Hematopoietic multipotent progenitor cell treated with erythropoietin and hydrocortisone succinate and interleukin-3 and kit ligand, for 6 days (in vitro differentiated cells): ENCODE data around the gene SAMD13.
"Not testable (repeated sequence)": the region's sequence is repeated elsewhere in the genome, so short reads cannot be mapped to it uniquely, and the experiment has no call there.

Experiments
- DNase-seq: peaks from one replicate; pipeline ENCODE4 v3.0.0-alpha.2; 2015

SAMD13 gene

DNA sequence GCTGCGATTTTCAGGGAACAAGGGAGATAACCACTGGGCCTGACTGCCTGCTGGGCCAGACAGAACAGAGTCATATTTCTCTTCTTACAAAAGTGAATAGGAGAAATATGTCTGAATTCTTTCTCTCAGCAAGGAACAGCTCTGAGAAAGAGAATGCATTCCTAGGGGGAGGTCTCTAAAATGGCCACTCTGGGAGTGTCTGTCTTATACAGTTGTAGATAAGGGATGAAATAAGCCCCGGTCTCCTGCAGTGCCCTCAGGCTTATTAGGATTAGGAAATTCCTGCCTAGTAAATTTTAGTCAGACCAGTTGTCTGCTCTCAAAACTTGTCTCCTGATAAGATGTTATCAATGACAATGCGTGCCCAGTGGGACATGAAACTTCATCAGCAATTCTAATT, 14.1 kb upstream of the SAMD13 start:
- not testable (repeated sequence) for DNase-seq

DNA sequence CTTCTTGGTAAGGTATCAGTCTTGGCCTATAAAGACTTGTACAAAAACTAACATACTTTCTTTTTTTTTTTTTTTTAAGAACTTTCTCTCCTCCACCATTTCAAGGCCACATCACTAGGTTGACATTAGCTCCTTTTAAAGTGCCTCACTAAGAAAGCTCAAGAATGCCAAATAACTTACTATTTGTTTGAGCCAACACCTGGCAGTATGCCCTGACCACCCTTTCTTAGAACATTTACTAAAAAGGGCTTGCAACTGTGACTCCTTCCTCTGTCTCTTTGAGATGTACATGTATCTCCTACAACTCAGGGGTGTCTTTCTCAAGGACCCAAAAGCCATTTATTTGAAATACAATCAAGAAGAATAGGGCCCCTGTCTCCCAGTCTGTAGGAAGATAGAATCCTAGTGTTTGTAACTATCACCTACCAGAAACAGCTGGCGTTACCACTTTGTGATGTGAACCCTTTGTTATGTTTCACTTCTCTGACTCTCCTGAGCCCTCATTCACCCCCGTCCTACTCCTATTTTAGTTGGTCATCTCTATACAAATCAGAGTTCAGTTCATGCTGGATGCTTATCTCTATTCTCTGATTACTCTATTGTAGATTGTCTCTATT, 12.2 kb upstream of the SAMD13 start:
- DNase-seq, result no peak

DNA sequence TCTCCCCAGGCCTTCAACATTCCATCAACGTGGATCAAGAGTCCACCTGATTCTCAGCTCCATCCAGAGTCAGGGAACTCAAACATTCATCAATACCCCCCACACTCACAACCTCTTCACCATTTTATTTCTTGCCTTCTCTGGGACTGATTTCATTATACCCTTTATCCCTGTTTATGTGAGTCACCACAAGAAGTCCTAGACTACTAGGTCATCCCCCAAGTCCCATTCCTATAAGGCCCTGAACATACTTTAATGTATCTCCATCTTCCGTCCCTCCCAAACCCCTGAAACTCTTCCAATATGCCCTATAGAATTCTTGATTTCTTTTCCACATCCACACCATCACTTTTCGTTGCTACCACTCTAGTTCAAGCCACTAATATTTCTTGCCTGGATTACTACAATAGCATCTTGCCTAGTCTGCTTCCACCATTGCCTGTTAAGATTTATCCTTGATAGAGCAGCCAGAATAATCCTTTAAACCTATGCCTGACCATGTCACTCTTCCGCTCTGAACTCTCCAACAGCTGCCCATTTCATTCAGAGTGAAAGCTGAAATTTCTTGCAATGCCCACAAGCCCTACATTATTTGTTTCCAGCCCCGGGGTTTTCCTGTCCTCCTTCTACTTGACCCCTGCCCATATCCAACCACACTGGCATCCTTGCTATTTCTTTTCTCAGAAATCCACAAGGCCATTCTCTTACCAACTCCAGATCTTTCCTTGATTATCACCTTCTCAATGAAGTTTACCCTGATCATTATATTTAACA, 9.4 kb upstream of the SAMD13 start:
- no peak for DNase-seq

DNA sequence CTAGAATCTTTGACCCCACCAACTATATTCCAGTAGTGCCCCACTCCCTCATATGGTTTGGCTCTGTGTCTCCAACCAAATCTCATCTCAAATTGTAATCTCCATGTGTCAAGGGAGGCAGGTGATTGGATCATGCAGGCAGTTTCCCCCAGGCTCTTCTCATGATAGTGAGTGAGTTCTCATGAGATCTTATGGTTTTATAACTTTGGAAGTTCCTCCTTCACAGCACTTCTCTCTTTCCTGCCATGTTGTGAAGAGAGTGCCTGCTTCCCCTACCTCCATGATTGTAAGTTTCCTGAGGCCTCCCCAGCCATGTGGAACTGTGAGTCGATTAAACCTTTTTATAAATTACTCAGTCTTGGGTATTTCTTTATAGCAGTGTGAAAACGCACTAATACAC, 7.7 kb upstream of the SAMD13 start:
- DNase-seq, result no peak

DNA sequence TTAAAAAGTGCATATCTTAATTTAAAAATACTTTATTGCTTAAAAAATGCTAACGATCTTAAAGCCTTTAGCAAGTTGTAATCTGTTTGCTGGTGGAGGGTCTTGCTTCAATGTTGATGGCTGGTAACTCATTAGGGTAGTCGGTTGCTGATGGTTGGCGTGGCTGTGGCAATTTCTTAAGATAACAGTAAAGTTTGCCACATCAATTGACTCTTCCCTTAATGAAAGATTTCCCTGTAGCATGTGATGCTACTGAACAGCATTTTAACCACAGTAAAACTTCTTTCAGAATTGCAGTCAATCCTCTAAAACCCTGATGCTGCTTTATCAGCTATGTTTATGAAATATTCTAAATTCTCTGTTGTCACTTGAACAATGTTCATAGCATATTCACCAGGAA, 6.8 kb upstream of the SAMD13 start:
- DNase-seq, result no peak

DNA sequence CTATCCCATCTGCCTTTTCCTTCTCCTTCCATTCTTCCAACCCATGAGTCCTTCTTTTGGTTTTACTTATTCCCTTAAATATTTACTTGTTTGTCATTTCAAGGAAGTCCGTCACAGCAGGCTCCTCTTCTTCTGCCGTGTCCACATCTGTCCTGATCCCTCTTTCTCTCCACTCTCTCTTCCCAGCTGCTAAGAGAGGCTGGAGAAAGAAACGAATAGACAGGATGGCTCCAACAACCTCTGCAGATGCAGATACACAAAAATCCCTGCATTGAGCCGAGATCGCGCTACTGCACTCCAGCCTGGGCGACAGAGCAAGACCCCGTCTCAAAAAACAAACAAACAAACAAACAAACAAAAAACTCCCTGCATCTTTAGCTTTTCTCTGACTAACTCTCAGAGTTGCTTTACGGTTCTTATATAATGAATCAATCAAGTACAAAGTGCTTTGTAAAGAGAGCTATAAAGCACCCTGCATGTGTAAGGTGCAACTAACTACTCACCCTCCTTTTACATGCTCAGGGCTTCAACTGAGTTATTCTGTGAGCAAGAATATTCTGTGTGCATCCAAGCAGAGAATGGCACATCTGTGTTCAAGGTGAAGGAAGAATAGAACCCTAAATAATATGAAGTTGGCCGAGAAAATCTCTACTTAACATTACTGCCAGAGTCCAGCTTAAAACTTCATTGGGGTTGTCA, 3.8 kb upstream of the SAMD13 start:
- no peak for DNase-seq

DNA sequence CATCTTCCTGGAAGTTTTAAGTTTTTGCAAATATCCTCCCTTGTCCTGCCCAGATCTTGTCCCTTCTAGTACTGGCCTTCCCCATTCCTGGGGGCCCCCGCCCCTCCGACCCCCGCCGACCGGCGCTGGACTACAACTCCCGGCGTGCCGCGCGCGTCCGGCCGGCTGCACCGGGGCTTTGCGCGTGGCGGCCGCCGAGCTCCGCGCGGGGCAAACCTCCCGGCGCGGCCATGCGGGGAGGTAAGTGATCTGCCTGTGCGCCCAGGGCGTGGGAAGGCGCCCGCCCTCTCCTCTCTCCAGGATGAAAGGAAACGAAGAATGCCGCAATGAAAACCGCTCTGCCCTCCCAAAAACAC, 3.2 kb upstream of the SAMD13 start:
- peak; percentile 77 for DNase-seq

DNA sequence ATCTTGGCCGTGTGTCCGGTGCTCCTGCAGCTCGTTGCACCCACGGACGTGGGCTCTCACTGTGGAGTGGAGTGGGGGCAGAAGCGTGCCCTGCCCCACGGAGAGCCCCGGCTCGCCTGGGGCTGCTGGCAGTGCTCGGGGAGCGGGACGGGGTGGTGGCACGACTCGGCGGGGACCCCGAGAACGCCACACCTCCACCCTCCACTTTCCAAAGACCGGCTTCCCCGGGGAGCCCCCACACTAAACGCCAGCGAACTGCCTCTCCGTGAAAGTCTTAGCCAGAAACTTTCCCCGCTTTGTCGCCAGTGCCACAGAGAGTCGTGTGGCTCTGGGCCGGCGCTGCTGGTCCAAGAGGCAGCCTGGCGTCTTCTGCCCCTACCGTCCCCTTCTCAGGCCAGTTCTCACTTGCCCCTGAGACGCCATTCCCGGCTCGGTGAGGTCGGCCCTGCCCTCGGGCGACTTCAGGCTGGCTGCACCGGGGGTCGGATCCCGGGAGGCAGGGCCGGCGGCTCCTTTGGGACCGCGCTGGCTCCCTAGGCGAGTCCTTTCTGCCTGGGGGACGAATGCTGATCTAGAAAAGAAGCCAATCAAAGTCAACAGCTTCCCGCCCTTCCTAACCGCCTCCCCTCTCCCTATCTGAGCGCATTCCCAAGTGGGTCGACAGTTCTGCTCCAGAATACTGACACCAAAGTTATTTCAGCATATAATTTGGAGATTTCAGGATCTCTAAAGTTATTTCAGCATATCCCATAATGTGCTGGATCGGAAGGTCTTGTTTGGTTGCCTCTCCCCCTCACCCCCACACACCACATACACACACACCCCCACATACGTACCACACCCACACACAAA, 2.6 kb upstream of the SAMD13 start:
- peak; percentile 80 for DNase-seq

DNA sequence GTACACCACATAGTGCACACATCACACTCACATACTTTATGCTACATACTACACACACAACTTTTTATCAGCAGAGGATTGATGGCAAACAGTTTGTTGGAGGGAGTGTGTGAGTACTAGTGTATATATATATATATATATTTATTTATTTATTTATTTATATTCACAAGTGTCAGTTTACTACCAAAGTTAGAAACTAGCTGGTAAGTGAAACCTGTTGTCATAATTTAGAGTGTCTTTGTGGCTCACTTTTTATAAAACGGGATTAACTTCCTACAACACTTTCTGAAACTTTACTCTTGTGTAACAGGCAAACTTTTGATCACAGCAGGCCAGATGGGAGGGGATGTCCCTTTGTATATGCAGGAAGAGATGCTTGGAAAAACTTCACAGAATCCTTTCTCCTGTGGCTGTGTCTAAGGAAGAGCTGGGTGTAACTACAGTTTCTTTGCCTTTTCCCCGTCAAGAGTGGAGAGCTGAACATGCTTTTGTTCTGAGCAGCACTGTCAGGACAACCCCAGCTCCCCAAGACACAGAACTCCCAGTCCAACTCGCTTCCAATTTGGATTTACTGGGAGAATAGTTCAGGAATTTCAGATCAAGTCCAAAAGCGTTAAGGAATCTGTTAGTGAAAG, 1.9 kb upstream of the SAMD13 start:
- no peak for DNase-seq

DNA sequence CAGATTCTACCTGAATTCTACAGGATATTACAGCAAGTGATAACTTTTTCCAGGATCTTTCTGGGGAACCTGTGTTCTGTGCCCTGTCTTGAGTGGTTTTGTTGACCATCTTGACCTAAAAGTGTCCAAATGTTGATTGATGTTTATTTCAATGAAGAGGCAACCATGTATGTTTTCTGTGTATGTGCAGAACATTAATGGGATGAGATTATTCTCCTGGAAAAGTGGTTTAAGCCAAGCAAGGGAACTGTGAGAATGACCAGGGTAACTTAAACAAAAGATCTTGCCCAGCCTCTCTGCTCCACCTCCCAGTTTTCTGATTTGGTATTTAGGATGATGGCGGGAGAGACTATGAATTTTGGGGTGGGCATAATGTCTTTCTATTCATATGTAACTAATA, 1.0 kb upstream of the SAMD13 start:
- no peak for DNase-seq

DNA sequence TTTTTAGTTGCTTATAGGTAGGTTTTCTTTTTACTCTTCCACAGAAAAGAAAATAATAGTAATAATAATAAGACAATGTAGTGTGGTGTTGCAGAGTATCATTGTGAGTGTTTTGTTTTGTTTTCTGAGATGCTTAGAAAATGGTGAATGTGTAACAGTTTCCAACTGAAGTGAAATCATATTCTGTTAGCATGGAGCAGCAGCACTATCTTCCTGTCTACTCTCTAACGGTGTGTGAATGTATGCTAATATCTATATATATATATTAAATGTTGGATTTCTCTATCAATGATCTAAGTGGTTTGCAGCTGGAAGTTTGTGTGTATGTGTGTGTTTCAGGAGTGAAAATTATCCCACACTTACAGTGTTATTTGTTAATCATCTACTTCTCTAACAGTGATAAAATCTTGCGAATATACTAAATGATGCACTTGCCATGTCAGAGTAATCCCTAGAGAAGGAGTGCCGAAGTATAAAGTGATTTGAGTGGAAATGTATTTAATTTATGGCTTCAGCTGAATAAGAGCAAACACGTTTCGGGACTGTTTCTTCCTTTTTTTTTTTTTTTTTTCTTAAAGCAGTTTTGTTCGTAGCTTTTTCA, 377 bp downstream of the SAMD13 start:
- DNase-seq, result peak; percentile 41

DNA sequence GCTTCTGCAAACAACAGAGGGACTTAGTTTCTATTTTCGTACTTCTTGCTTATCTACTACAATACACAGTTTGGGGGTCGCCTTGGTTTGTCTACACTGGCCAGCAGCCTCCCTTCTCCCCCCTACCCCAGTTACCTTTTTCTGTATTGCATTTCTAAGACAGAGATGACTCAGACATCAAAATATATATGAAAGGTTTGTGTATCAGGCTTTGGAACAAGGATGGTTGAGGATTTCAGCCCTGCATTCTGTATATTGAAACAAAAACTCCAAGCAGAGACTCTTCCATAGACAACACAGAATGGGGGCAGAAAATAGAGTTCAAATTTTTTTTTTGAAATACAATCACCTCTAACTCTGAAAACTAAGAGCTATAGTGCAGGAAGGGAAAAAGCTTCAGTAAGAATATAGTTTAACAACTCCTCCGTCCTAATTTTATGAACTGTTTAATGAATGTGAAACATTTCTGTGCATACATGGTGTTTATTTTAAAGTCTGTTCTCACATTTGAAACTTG, 1.9 kb downstream of the SAMD13 start:
- peak; percentile 34 for DNase-seq

DNA sequence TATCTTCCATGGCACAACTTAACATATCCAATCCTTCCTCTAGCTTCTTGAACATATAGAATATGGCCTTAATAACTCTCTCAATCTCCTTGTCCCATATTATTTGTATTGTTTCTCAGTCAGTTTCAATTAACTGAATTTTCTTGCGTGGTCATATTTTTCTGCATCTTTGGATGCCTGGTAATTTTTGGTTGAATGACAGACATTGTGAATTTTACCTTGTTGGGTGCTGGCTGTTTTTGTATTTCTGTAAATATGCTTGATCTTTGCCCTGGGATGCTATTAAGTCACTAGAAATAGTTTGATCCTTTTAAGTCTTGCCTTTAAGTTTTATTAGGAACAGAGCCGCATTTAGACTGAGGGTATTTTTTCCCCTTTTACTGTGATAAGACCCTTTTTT, 5.9 kb downstream of the SAMD13 start:
- no peak for DNase-seq

DNA sequence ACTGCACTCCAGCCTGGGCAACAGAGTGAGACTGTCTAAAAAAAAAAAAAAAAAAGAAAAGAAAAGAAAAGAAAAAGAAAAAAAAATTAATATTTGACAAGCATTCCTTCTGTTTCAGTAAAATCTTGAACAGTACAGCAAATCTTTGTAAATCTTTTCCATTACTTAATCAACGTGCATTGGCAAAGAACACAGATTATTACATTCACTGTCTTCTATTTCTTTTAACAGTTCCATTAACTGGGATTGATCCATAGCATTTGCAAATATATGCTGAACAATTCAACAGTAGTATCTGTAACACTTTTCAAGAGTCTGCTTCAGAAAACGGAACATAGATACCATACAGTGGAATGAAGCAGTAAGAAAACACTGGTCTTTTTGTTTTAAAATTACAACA, 9.8 kb downstream of the SAMD13 start:
- DNase-seq, result no peak

DNA sequence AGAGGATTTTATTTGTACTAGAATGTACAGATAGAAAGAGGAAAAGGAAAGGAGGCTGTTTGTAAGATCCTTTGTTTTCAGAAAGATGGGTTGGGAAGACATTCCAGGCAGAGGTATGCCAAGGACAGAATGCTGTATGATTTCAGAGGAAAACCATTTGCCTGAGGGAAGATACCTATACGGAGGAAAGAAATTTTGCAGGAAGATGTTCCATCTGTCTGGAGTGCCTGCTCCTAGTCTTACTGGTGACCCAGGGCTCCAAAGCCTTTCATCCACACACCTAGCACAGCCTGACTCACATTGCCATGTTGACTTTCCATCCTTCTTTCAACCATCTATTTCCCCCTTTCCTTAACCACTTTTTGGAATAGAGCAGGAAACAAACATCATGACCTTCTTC, 18.2 kb downstream of the SAMD13 start:
- no peak for DNase-seq

DNA sequence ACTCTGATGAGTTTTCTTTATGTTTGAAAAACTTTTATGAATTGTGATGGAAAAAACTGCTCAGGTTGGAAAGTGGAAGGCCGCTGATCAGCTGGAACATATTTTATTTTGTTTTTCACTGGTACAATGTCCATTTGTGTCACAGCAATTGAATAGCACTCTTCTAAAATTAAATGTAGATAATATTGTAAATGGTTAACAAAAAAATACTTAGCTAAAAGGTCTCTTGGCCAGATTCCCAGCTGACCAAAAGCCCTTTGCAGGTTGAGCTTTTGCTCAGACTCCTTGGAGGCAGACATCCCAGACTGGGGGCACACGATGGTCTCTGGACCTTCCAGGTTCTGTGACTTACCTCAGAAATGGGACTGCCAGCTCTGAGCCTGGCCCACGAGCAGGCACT, 26.3 kb downstream of the SAMD13 start:
- no peak for DNase-seq

DNA sequence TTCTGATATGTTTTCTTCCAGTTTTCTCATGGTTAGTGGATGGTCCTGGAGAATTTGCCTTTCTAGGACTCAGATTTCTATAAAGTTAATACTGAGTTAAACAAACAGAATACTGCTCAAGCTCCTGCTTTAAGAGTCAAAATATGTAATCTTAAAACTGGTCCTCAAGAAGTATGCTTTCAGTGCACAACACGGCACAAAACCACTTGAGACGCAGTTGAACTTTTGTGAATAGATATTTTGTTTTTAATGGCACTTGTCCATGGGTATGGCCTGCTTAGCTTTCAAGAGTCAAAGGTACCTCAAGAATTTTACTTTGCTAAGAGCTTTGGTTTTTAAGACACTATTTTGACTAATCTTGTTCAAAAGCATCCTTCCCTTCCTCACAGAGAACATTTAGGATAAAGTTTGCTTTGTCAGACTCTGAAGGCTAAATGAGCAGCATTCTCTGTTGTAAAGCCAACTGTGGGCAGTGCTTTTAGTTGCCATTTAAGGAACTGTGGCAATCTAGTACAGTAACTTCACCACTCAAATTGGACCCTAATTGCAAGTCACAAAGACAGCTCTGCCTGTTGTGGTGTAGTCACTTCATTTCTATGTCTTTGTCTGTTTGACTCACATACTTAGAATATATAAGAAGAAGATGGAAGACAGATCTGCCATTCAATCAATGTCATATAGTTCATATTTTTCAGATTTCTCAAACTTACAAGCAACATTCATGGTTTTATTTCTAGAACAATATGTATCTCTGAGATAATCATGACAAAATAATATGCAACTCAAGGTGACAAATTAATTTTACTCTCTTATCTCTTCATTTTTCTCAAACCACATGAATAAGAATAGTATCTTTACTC, 28.8 kb downstream of the SAMD13 start:
- DNase-seq, result no peak

DNA sequence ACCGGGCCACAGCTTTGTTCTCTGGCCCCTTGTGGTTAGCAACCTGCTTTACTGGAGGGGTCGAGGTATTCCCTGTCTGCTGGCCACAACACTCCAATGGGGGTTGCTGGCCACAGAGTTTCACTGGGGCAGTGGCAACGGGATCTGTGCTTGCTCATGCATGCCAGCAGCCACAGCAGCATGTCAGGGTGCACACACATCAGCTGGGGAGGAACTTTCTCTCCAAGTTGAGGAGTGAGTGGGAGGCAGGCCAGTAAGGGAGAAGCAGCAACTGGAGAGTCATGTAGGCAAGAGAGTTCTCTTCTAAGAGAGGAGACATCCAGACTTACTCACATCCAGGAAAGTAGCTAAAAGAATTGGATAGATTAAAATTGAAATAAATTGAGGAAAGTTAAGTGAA, 38.0 kb downstream of the SAMD13 start:
- no peak for DNase-seq

DNA sequence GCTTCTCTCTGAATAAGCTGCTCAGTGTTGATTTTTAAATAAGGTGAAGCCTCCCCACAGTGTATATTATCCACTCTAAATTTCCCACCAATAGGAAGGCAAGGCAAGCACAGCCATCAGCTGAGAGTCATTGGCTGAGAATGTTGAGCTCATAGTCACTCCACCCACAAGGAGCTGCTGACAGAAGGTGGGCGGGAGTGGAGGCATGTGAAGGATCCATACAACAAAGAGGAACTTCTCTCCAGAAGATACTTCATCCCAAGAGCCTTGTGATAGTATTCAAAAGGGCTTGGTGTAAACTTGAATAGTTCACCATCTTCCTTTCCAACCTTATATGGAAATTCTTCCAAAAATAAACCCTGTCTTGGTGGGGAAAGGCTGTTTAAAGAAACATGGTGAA, 42.8 kb downstream of the SAMD13 start:
- DNase-seq, result no peak

DNA sequence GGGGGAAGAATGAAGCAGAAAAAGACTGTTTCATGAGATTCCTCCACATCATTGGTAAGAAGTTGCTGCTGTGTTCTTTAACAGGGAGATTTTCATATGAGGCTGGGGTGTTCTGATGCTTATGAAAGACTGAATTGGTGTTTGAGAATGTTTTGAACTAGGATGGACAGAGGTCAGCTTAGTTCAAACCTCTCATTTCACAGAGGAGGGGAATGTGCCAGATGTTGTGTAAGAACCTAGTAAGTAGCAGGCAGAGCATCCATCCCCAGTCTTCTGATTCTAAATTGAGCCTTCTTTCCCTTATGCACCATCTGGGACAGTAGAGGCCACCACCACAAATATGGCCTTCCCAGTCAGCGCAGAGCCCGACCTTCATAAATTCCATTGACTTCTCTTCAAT, 43.7 kb downstream of the SAMD13 start:
- no peak for DNase-seq

DNA sequence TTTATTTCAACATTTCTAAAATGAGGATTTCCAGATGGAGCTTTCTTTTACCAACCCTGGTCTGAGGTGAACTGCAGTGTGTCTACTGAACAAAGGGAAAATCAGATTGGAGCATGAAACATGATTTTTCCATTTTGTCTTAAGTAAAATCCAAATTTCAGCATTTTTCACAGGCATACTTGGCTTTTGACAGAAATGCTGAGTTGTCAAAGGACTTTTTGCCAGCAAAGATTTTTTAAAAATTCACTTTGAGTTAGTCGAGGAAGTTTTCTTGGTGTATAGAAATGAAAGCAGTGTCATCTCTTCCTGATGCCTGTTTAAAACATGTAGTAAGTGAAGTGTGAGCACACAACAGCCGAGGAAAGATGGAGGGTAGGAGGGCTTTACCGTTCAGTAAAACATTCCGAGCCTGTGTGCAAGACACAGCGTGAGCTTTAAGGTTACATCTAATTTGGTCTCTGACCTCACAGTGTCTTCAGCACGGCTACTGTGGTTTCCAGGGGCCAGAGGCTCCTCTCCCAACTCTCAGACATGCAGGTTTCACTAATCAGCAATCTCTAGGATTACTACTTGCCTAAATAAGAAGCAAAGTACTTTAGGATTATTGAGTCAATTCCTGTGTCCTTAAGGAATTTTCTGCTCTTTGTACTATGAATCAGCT, 45.9 kb downstream of the SAMD13 start:
- DNase-seq, result no peak
